Measurements from ENCODE around the gene FGD4.

The FGD4 gene

GRCh38 chr12:32680787-32681186 is 281.4 kb downstream of the FGD4 start:
- no peak for DNase-seq (ENCODE audit: low spot score)

GRCh38 chr12:32681272-32681671 is 281.9 kb downstream of the FGD4 start:
- DNase-seq (ENCODE audit: low spot score) = no peak

DNA sequence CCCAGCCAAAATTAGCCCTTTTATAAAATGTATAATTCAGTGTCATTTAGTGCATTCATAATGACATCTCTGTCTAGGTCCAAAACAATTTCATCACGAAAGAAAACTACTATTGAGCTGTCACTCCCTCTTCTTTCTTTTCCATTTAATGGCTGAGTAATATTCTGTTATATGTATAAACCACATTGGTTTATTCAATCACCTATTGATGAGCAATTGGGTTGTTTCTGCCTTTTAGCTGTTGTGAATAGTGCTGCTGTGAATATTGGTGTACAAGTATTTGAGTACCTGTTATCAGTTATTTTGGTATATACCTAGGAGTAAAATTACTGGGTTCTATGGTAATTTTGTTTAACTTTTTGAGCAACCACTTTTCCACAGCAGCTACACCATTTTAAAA is 287.0 kb downstream of the FGD4 start:
- DNase-seq (ENCODE audit: low spot score) = no peak

- DNase-seq (ENCODE audit: low spot score) = no peak
These were observed 289.4 kb downstream of the FGD4 start for GRCh38 chr12:32688786-32689185.

DNA sequence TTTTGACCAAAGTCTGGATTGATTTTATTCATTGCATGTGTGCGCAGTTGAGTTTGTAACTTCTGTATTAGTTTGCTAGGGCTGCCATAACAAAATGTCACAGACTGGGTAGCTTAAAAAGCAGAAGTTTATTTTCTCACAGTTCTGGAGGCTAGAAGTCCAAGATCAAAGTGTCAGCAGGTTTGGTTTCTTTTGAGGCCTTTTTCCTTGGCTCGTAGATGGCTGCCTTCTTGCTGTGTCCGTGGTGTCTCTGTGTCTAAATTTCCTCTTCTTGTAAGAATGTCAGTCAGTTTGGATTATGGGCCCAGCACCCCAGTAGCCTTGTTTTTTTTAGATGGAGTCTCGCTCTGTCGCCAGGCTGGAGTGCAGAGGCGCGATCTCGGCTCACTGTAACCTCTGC is 291.6 kb downstream of the FGD4 start:
- DNase-seq (ENCODE audit: low spot score) = no peak

DNA sequence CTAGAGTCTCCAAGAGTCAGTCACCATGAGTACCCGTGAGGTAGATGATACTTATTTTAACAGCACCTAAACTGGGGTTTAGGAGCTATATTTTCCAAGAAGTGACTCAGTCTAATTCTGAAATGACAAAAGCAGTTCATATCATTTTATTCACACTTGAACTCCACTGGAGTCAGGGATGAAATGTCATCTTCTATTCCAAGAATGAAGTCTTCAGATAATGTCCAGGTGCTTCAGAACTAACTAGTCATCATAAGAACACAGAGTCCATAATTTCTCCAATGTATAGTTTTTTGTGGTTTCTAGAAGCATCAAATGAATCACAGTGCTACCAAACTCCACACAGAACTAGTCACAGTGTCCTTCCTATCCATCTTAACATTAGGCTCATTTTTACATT is 293.0 kb downstream of the FGD4 start:
- DNase-seq (ENCODE audit: low spot score) = no peak

GRCh38 chr12:32693036-32693435 is 293.7 kb downstream of the FGD4 start:
- DNase-seq (ENCODE audit: low spot score) = no peak

Measured in HuH-7 (cell line).